HCT116 (cell line): ENCODE data around the gene TMEM54. TPM values are rescaled to one million over a fixed set of nuclear protein-coding genes. Genes with fewer than 3 reads are reported as not detected.

Experiments
- ATAC-seq: fragments of 200-7000 bp; cut with Tn5 transposase; 2 replicates; pipeline ENCODE4 v1.9.1; 2020; ENCODE audit warnings: mild to moderate bottlenecking, moderate library complexity
- BruUV-seq: library from RNA; stranded (reverse); fragments of 400-500 nt; replicated peaks from 2 replicates; lab custom pipeline; 2021; lab: Mats Ljungman, UMichigan
- CTCF ChIA-PET: fragments of 300-600 bp; sonication (Branson Sonifier 250); formaldehyde crosslinking; loops from one replicate; lab custom pipeline; 2021; ENCODE audit warnings: antibody characterized with exemption; lab: Charles Lee
- POLR2A ChIA-PET: fragments of 300-600, 350-600 bp; sonication (Branson Sonifier 250); formaldehyde crosslinking; loops from one replicate; lab custom pipeline; 2021; ENCODE audit warnings: antibody characterized with exemption; lab: Charles Lee
- RAD21 ChIA-PET, 2 experiments: fragments of 300-600 bp; sonication (Branson Sonifier 250); formaldehyde crosslinking; loops; one replicate each; lab custom pipeline; 2023; ENCODE audit warnings: low total read pairs in 2 of 2; ENCODE audit not compliant: uncharacterized antibody in 2 of 2, unreplicated experiment in 2 of 2, low non-redundant PET in 1 of 2; lab: Charles Lee
- DNase-seq: peaks from one replicate; pipeline ENCODE4 v3.0.0-alpha.2; 2010; ENCODE audit warnings: low read depth, low spot score
- H2AFZ ChIP-seq: fragments of 200-600 bp; shearing (Covaris generic), sonication (generic); 2 replicates; pipeline ENCODE4 v1.6.1; 2017; ENCODE audit warnings: low read depth, mixed run types, mixed read lengths, antibody characterized with exemption, low read length; ENCODE audit not compliant: poor library complexity, severe bottlenecking
- H3K27ac ChIP-seq: 2 replicates; pipeline ENCODE4 v1.5.1; 2012; ENCODE audit warnings: low read depth, low read length
- H3K27me3 ChIP-seq: fragments of 200-600 bp; sonication (generic); 2 replicates; pipeline ENCODE4 v1.6.1; 2016; ENCODE audit warnings: mixed run types, low read length, mixed read lengths; ENCODE audit not compliant: insufficient read depth
- H3K36me3 ChIP-seq, 2 experiments: fragments of 200-500 bp in 1 of 2; fragments of 200-600 bp in 1 of 2; sonication (Bioruptor generic) in 1 of 2; sonication (generic) in 1 of 2; 2 replicates each; pipeline versions ENCODE4 v1.5.1 to v1.6.1; 2014 to 2016; ENCODE audit warnings: low read length in 2 of 2, inconsistent platforms in 1 of 2, mixed read lengths in 1 of 2, mixed run types in 1 of 2; ENCODE audit not compliant: insufficient read depth in 2 of 2, control insufficient read depth in 1 of 2
- H3K4me1 ChIP-seq, 2 experiments: fragments of 200-600 bp in 1 of 2; sonication (generic) in 1 of 2; 2 replicates each; pipeline versions ENCODE4 v1.5.1 to v1.6.1; 2012 to 2017; ENCODE audit warnings: low read length in 2 of 2, inconsistent platforms in 1 of 2, mild to moderate bottlenecking in 1 of 2, mixed read lengths in 1 of 2, mixed run types in 1 of 2, moderate library complexity in 1 of 2; ENCODE audit not compliant: insufficient read depth in 2 of 2, control insufficient read depth in 1 of 2
- H3K4me2 ChIP-seq: fragments of 200-600 bp; sonication (generic); 2 replicates; pipeline ENCODE4 v1.6.1; 2017; ENCODE audit warnings: mixed run types, low read length, mixed read lengths
- H3K4me3 ChIP-seq, 2 experiments: fragments of 200-600 bp in 1 of 2; sonication (generic) in 1 of 2; replicated peaks in 1 of 2; 2 replicates each; pipeline ENCODE4 v1.5.1; 2011 to 2016; ENCODE audit warnings: low read length in 2 of 2, control low read depth in 1 of 2, low read depth in 1 of 2, mild to moderate bottlenecking in 1 of 2, mixed read lengths in 1 of 2, mixed run types in 1 of 2
- H3K79me2 ChIP-seq: fragments of 200-600 bp; sonication (generic); 2 replicates; pipeline ENCODE4 v1.6.1; 2017; ENCODE audit warnings: mild to moderate bottlenecking, mixed run types, low read length, moderate library complexity, mixed read lengths; ENCODE audit not compliant: insufficient read depth
- H3K9ac ChIP-seq: fragments of 200-600 bp; sonication (generic); 2 replicates; pipeline ENCODE4 v1.6.1; 2016; ENCODE audit warnings: low read length, mixed read lengths
- H3K9me2 ChIP-seq: fragments of 200-600 bp; sonication (generic), shearing (Covaris generic); 2 replicates; pipeline ENCODE4 v1.6.1; 2017; ENCODE audit warnings: mixed run types, mild to moderate bottlenecking, moderate library complexity; ENCODE audit not compliant: insufficient read depth
- H3K9me3 ChIP-seq, 2 experiments: fragments of 200-500 bp in 1 of 2; fragments of 200-600 bp in 1 of 2; sonication (Bioruptor generic) in 1 of 2; sonication (generic) in 1 of 2; 2 replicates each; pipeline ENCODE4 v1.6.1; 2014 to 2017; ENCODE audit warnings: low read length in 2 of 2, mixed read lengths in 2 of 2, inconsistent platforms in 1 of 2, low read depth in 1 of 2, mild to moderate bottlenecking in 1 of 2, mixed run types in 1 of 2, moderate library complexity in 1 of 2; ENCODE audit not compliant: control insufficient read depth in 1 of 2, insufficient read depth in 1 of 2
- H4K20me1 ChIP-seq: fragments of 200-600 bp; sonication (generic), shearing (Covaris generic); 2 replicates; pipeline ENCODE4 v1.6.1; 2017; ENCODE audit warnings: mixed run types, mild to moderate bottlenecking, moderate library complexity; ENCODE audit not compliant: insufficient read depth
- CBX3 ChIP-seq: IDR thresholded peaks from 2 replicates; pipeline ENCODE4 v1.6.1; 2012; ENCODE audit warnings: low read depth
- CTCF ChIP-seq, 3 experiments: fragments of 200-600 bp in 1 of 3; sonication (generic) in 1 of 3; IDR thresholded peaks in 2 of 3; conservative IDR thresholded peaks in 1 of 3; 2 replicates each; pipeline ENCODE4 v1.5.1; 2012 to 2017; ENCODE audit warnings: low read depth in 2 of 3, low read length in 2 of 3, antibody characterized with exemption in 1 of 3, borderline replicate concordance in 1 of 3, control low read depth in 1 of 3, mild to moderate bottlenecking in 1 of 3, mixed read lengths in 1 of 3, mixed run types in 1 of 3, moderate library complexity in 1 of 3; ENCODE audit not compliant: insufficient read depth in 1 of 3
- EGR1 ChIP-seq: IDR thresholded peaks from 2 replicates; pipeline ENCODE4 v1.6.1; 2012; ENCODE audit warnings: low read depth
- EZH2 ChIP-seq: fragments of 200-600 bp; sonication (generic); IDR thresholded peaks from 2 replicates; pipeline ENCODE4 v1.6.1; 2017; ENCODE audit warnings: antibody characterized with exemption, mixed run types
- SIN3A ChIP-seq: IDR thresholded peaks from 2 replicates; pipeline ENCODE4 v1.6.1; 2012; ENCODE audit warnings: low read depth
- SP1 ChIP-seq: IDR thresholded peaks from 2 replicates; pipeline ENCODE4 v1.6.1; 2012; ENCODE audit warnings: low read depth
- SRF ChIP-seq: IDR thresholded peaks from 2 replicates; pipeline ENCODE4 v1.6.1; 2012; ENCODE audit warnings: low read depth
- YY1 ChIP-seq: IDR thresholded peaks from 2 replicates; pipeline ENCODE4 v1.6.1; 2011; ENCODE audit warnings: low read length, low read depth, moderate library complexity, mild to moderate bottlenecking; ENCODE audit not compliant: insufficient replicate concordance; ENCODE audit errors: extremely low read depth
- ZFX ChIP-seq: fragments of 450-650 bp; IDR thresholded peaks from 2 replicates; pipeline ENCODE4 v1.6.1; 2017
- intact Hi-C: fragments of 100-400 bp; cut with micrococcal nuclease; formaldehyde crosslinking; loops from 2 replicates; pipeline ENCODE4 v1.10.0; 2022
- total RNA-seq: library from RNA; stranded (reverse); gene quantifications from one replicate; pipeline ENCODE4 v1.2.1, GENCODE V29; 2021; ENCODE audit not compliant: unreplicated experiment

The TMEM54 gene
- total RNA-seq, 1 experiment from 2014 or later = 121 TPM

- BruUV-seq = no TSS peak
- no peak overlapping the region for H3K9ac ChIP-seq
- CTCF ChIA-PET = interaction anchor here (1.4 kb wide), 1 partner anchor 378 kb away, joined by 3 read pairs; no protein-coding TSS in a partner anchor
- H3K9me3 ChIP-seq = no peaks in the 10 kb centered on the region
- DNase-seq (no peak), ATAC-seq (no peak)
- H3K4me1 ChIP-seq = peaks cover 19 to 25% of the 10 kb centered on the region in 2 experiments; a peak in 3 of 4 replicates
- H3K4me2 ChIP-seq = no peak overlapping the region
- RAD21 ChIA-PET = no interaction called here
- no peaks in the 10 kb centered on the region for H4K20me1 ChIP-seq
- no peak for TF ChIP-seq CBX3
- no peak for TF ChIP-seq SP1
- TF ChIP-seq CTCF (IDR thresholded peaks at IDR 0.05 in 2 of 3, conservative IDR thresholded peaks at IDR 0.05 in 1 of 3; ENCODE audit: borderline replicate concordance in 1 of 3, insufficient read depth in 1 of 3, low read depth in 2 of 3, low read length in 2 of 3) = no peak
- no peak for TF ChIP-seq EZH2
- TF ChIP-seq ZFX = no peak
- TF ChIP-seq SRF = no peak
- no peak for TF ChIP-seq SIN3A
- no peak for TF ChIP-seq YY1
- no peak for TF ChIP-seq EGR1
- intact Hi-C loops = no loop called here
- no peak overlapping the region for H3K27ac ChIP-seq
- peaks cover 0 to 8% of the 10 kb centered on the region in 2 experiments; a peak in 2 of 4 replicates for H3K36me3 ChIP-seq
- POLR2A ChIA-PET = interaction anchor here (0.6 kb wide), 1 partner anchor 27 kb away, joined by 3 read pairs; no protein-coding TSS in a partner anchor
- peaks cover 6% of the 10 kb centered on the region; the same call in 1 of the 2 replicates for H3K79me2 ChIP-seq
- H3K4me3 ChIP-seq = no peak overlapping the region
- H2AFZ ChIP-seq = no peak overlapping the region
- no peaks in the 10 kb centered on the region for H3K27me3 ChIP-seq
- H3K9me2 ChIP-seq = no peaks in the 10 kb centered on the region
Observed at GRCh38 chr1:32898958-32899357, 2.2 kb downstream of the TMEM54 start.
